Neural progenitor cell (in vitro differentiated cells): ENCODE data around the gene DLG4.

Experiments used
- CTCF ChIP-seq: fragments of 200-600 bp; sonication (generic); IDR thresholded peaks from 2 replicates; pipeline ENCODE4 v1.5.1; 2017; ENCODE audit warnings: antibody characterized with exemption, mild to moderate bottlenecking
- EZH2 ChIP-seq: fragments of 200-600 bp; sonication (generic); IDR thresholded peaks from 2 replicates; pipeline ENCODE4 v1.6.1; 2017; ENCODE audit warnings: antibody characterized with exemption, mild to moderate bottlenecking, moderate library complexity

DNA sequence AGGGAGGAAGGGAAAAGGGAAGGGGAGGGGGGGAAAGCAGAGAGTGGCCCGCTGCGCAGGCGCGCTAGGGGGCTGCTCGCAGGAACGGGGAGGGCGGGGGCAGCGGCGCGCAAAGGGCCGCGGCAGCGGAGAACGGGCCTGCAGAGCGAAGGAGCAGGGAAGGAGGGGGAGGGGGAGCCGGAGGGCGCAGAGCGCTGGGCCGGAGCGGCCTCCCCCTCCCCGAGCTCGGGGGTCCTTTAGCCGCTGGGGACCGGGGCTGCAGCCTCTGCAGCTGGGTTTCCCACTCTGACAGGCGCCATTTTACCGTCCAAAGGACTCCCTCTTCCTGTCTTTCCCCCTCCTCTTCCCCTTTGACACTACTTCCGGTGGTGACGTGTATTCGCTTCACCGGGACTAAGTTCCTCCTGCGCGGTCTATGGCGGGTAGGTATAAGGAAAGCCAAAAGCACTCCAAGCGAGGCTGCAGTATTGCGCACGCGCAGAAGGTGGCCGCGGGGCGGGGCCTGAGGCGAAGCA lies 32.1 kb upstream of the DLG4 start, which contains the start of gene CTDNEP1:
- no peak for TF ChIP-seq CTCF
- TF ChIP-seq EZH2, result no peak
